ENCODE measurements around the gene TRIML1.

GRCh38 chr4:188138227-188138626, 1.0 kb upstream of the TRIML1 start:
- TF ChIP-seq CTCF (IDR thresholded peaks at IDR 0.05) (no peak), POLR2A (IDR thresholded peaks at IDR 0.05) (no peak)

All from esophagus squamous epithelium (tissue), 4 donors.